Lung (tissue), 12 donors: ENCODE results near the gene RPS26. TPM values are rescaled to one million over a fixed set of nuclear protein-coding genes. Genes with fewer than 3 reads are reported as not detected.

Experiments used
- ATAC-seq: fragments of 200-7000 bp; cut with Tn5 transposase; one replicate; pipeline ENCODE4 v1.9.1; 2020; ENCODE audit warnings: moderate number of reproducible peaks; ENCODE audit not compliant: insufficient read depth, low FRiP score
- DNase-seq, 3 donors: peaks; one replicate each; pipeline ENCODE4 v3.0.0-alpha.2; 2013 to 2017
- H3K27ac ChIP-seq, 2 donors: one replicate each; pipeline ENCODE4 v1.5.1; 2013; ENCODE audit warnings: mild to moderate bottlenecking in 2 of 2, moderate library complexity in 2 of 2, control low read depth in 1 of 2, inconsistent platforms in 1 of 2, low read depth in 1 of 2, low read length in 1 of 2
- H3K27me3 ChIP-seq, 3 donors: one replicate each; pipeline ENCODE4 v1.5.1; 2013; ENCODE audit warnings: low read length in 2 of 3; ENCODE audit not compliant: control insufficient read depth in 3 of 3, insufficient read depth in 3 of 3
- H3K36me3 ChIP-seq, 4 donors: one replicate each; pipeline ENCODE4 v1.5.1; 2013; ENCODE audit warnings: low read length in 4 of 4, mild to moderate bottlenecking in 1 of 4, moderate library complexity in 1 of 4; ENCODE audit not compliant: control insufficient read depth in 4 of 4, insufficient read depth in 4 of 4
- H3K4me1 ChIP-seq, 5 donors: one replicate each; pipeline ENCODE4 v1.5.1; 2013; ENCODE audit warnings: low read length in 5 of 5, mild to moderate bottlenecking in 2 of 5, moderate library complexity in 1 of 5; ENCODE audit not compliant: control insufficient read depth in 5 of 5, insufficient read depth in 5 of 5
- H3K4me3 ChIP-seq: one replicate; pipeline ENCODE4 v1.5.1; 2013; ENCODE audit warnings: mild to moderate bottlenecking, control low read depth, moderate library complexity
- H3K9ac ChIP-seq, 2 donors: one replicate each; pipeline ENCODE4 v1.5.1; 2013; ENCODE audit warnings: low read length in 2 of 2, control low read depth in 1 of 2; ENCODE audit not compliant: insufficient read depth in 1 of 2
- H3K9me3 ChIP-seq, 4 donors: one replicate each; pipeline ENCODE4 v1.5.1; 2013; ENCODE audit warnings: low read length in 3 of 4, mild to moderate bottlenecking in 1 of 4, moderate library complexity in 1 of 4; ENCODE audit not compliant: control insufficient read depth in 4 of 4, insufficient read depth in 3 of 4
- CTCF ChIP-seq: IDR thresholded peaks from 2 replicates; pipeline ENCODE4 v1.5.1; 2012; ENCODE audit warnings: mild to moderate bottlenecking; ENCODE audit errors: control extremely low read depth, extremely low read depth
- WGBS, 2 donors: extraction: QIAGEN DNeasy Blood & Tissue Kit; methylation state at CpG; one replicate each; pipeline ENCODE4 v1.1.7; 2013; 5-methylcytosine and 5-hydroxymethylcytosine counted together
- polyA plus RNA-seq, 2 donors: library from polyadenylated mRNA; stranded (reverse); fragments of 200-250 nt; gene quantifications; one replicate each; pipeline ENCODE4 v1.2.1, GENCODE V29; 2013
- total RNA-seq, 2 donors: library from RNA; depleted of rRNA in 1 of 2; stranded (reverse); fragments of >200 nt in 1 of 2; gene quantifications; one replicate each; pipeline ENCODE4 v1.2.1, GENCODE V29; 2014 to 2021
- donor health status: control.
- donor health status: control.
- donor health status: Bipolar disorder and iron deficiency.
- donor health status: healthy.
- donor health status: DM: yes; HTN: yes; CAD: no.

RPS26 gene
- total and polyA plus RNA-seq, 4 donors = 53.1 to 1,477 (median 591) TPM

- DNase-seq (peak in 2 of 3 donors; percentile 37 to 42), ATAC-seq (peak; percentile 79)
- Histone ChIP-seq H3K27ac (peak overlapping the region; percentile 29 to 92), H3K36me3 (peaks cover 0 to 2% (median 0%) of the 10 kb centered on the region in 4 donors), H3K27me3 (peaks cover 0 to 7% (median 4%) of the 10 kb centered on the region in 3 donors), H3K9me3 (no peaks in the 10 kb centered on the region), H3K4me3 (no peak overlapping the region), H3K9ac (no peak overlapping the region), H3K4me1 (peaks cover 0 to 10% (median 0%) of the 10 kb centered on the region in 5 donors)
- TF ChIP-seq CTCF = no peak
- 65 to 88% methylated on average over 6 of the region's 6 CpGs for WGBS, 2 donors
Measured at GRCh38 chr12:56087220-56087619, 45.5 kb downstream of the RPS26 start.

Other genes starting within 250 kb of the RPS26 start
- 10 to 100 TPM; 51.9 to 76.7 TPM for gene SARNP, start 224.2 kb upstream of the RPS26 start, total RNA-seq
- 100 to 1,000 TPM in 1 of 2 donors, 10 to 100 TPM in 1; 87.7 to 102 TPM for gene SARNP, start 224.2 kb upstream of the RPS26 start, polyA plus RNA-seq
- 10 to 100 TPM; 22.4 to 69.2 TPM for gene ORMDL2, start 223.9 kb upstream of the RPS26 start, total RNA-seq
- 10 to 100 TPM; 94.6 to 98.1 TPM for gene ORMDL2, start 223.9 kb upstream of the RPS26 start, polyA plus RNA-seq
- 10 to 100 TPM; 24.9 to 33.0 TPM for gene DNAJC14, start 212.3 kb upstream of the RPS26 start, total RNA-seq
- 10 to 100 TPM; 15.8 to 30.7 TPM for gene DNAJC14, start 212.3 kb upstream of the RPS26 start, polyA plus RNA-seq
- gene MMP19, start 199.0 kb upstream of the RPS26 start, total RNA-seq = 10 to 100 TPM in 1 of 2 donors, 1 to 10 TPM in 1; 9.6 to 53.9 TPM
- gene MMP19, start 199.0 kb upstream of the RPS26 start, polyA plus RNA-seq = 10 to 100 TPM in 1 of 2 donors, 1 to 10 TPM in 1; 9.3 to 92.1 TPM
- 10 to 100 TPM; 32.0 to 32.3 TPM for gene PYM1, start 114.0 kb upstream of the RPS26 start, total RNA-seq
- 10 to 100 TPM; 37.7 to 44.9 TPM for gene PYM1, start 114.0 kb upstream of the RPS26 start, polyA plus RNA-seq
- gene DGKA, start 110.8 kb upstream of the RPS26 start, total RNA-seq = 10 to 100 TPM; 33.7 to 41.1 TPM
- 10 to 100 TPM; 19.3 to 28.0 TPM for gene DGKA, start 110.8 kb upstream of the RPS26 start, polyA plus RNA-seq
- 1 to 10 TPM in 1 of 2 donors, under 1 TPM in 1; 0.43 to 1.7 TPM for gene PMEL, start 75.9 kb upstream of the RPS26 start, total RNA-seq
- gene PMEL, start 75.9 kb upstream of the RPS26 start, polyA plus RNA-seq = 1 to 10 TPM; 1.0 to 1.1 TPM
- 10 to 100 TPM; 27.4 to 28.0 TPM for gene CDK2, start 75.1 kb upstream of the RPS26 start, total RNA-seq
- 10 to 100 TPM; 13.0 to 25.5 TPM for gene CDK2, start 75.1 kb upstream of the RPS26 start, polyA plus RNA-seq
- 100 to 1,000 TPM; 113 to 118 TPM for gene RAB5B, start 67.8 kb upstream of the RPS26 start, total RNA-seq
- 10 to 100 TPM; 64.5 to 70.0 TPM for gene RAB5B, start 67.8 kb upstream of the RPS26 start, polyA plus RNA-seq
- 10 to 100 TPM; 17.7 to 26.2 TPM for gene SUOX, start 44.6 kb upstream of the RPS26 start, total RNA-seq
- gene SUOX, start 44.6 kb upstream of the RPS26 start, polyA plus RNA-seq = 10 to 100 TPM; 15.1 to 17.1 TPM
- 10 to 100 TPM in 1 of 2 donors, 1 to 10 TPM in 1; 7.0 to 10.7 TPM for gene IKZF4, start 20.9 kb upstream of the RPS26 start, total RNA-seq
- gene IKZF4, start 20.9 kb upstream of the RPS26 start, polyA plus RNA-seq = 1 to 10 TPM; 3.3 to 3.5 TPM
- gene ERBB3, start 38.2 kb downstream of the RPS26 start, total RNA-seq = 100 to 1,000 TPM in 1 of 2 donors, 10 to 100 TPM in 1; 67.9 to 191 TPM
- gene ERBB3, start 38.2 kb downstream of the RPS26 start, polyA plus RNA-seq = 10 to 100 TPM; 31.4 to 52.3 TPM
- 10 to 100 TPM; 80.2 to 81.3 TPM for gene PA2G4, start 62.6 kb downstream of the RPS26 start, total RNA-seq
- gene PA2G4, start 62.6 kb downstream of the RPS26 start, polyA plus RNA-seq = 100 to 1,000 TPM in 1 of 2 donors, 10 to 100 TPM in 1; 97.6 to 137 TPM
- gene RPL41, start 74.7 kb downstream of the RPS26 start, total RNA-seq = 1,000 to 10,000 TPM; 1,569 to 3,132 TPM
- gene RPL41, start 74.7 kb downstream of the RPS26 start, polyA plus RNA-seq = 1,000 to 10,000 TPM; 4,690 to 5,737 TPM
- 1 to 10 TPM; 2.5 to 7.9 TPM for gene ZC3H10, start 76.3 kb downstream of the RPS26 start, total RNA-seq
- 1 to 10 TPM; 3.1 to 3.5 TPM for gene ZC3H10, start 76.3 kb downstream of the RPS26 start, polyA plus RNA-seq
- gene ESYT1, start 86.3 kb downstream of the RPS26 start, total RNA-seq = 100 to 1,000 TPM in 1 of 2 donors, 10 to 100 TPM in 1; 57.4 to 131 TPM
- 10 to 100 TPM; 23.5 to 71.0 TPM for gene ESYT1, start 86.3 kb downstream of the RPS26 start, polyA plus RNA-seq
- 10 to 100 TPM; 39.1 to 46.1 TPM for gene MYL6B, start 110.7 kb downstream of the RPS26 start, total RNA-seq
- gene MYL6B, start 110.7 kb downstream of the RPS26 start, polyA plus RNA-seq = 10 to 100 TPM; 20.7 to 40.3 TPM
- 1,000 to 10,000 TPM; 1,471 to 1,783 TPM for gene MYL6, start 116.4 kb downstream of the RPS26 start, total RNA-seq
- gene MYL6, start 116.4 kb downstream of the RPS26 start, polyA plus RNA-seq = 1,000 to 10,000 TPM; 2,612 to 3,593 TPM
- gene SMARCC2, start 147.6 kb downstream of the RPS26 start, total RNA-seq = 10 to 100 TPM; 66.5 to 97.5 TPM
- gene SMARCC2, start 147.6 kb downstream of the RPS26 start, polyA plus RNA-seq = 10 to 100 TPM; 23.9 to 29.0 TPM
- 10 to 100 TPM; 49.5 to 54.6 TPM for gene RNF41, start 180.0 kb downstream of the RPS26 start, total RNA-seq
- gene RNF41, start 180.0 kb downstream of the RPS26 start, polyA plus RNA-seq = 10 to 100 TPM; 18.1 to 40.6 TPM
- gene NABP2, start 182.4 kb downstream of the RPS26 start, total RNA-seq = 10 to 100 TPM; 11.3 to 31.4 TPM
- gene NABP2, start 182.4 kb downstream of the RPS26 start, polyA plus RNA-seq = 10 to 100 TPM; 22.1 to 23.8 TPM
- gene SLC39A5, start 188.1 kb downstream of the RPS26 start, total RNA-seq = 1 to 10 TPM in 1 of 2 donors, under 1 TPM in 1; 0.71 to 1.1 TPM
- gene SLC39A5, start 188.1 kb downstream of the RPS26 start, polyA plus RNA-seq = under 1 TPM; 0.13 to 0.20 TPM
- 10 to 100 TPM; 25.9 to 38.1 TPM for gene ANKRD52, start 216.5 kb downstream of the RPS26 start, total RNA-seq
- gene ANKRD52, start 216.5 kb downstream of the RPS26 start, polyA plus RNA-seq = 1 to 10 TPM; 9.2 to 9.9 TPM
- 10 to 100 TPM in 1 of 2 donors, 1 to 10 TPM in 1; 8.3 to 16.5 TPM for gene COQ10A, start 225.0 kb downstream of the RPS26 start, total RNA-seq
- 10 to 100 TPM in 1 of 2 donors, 1 to 10 TPM in 1; 5.8 to 18.1 TPM for gene COQ10A, start 225.0 kb downstream of the RPS26 start, polyA plus RNA-seq